GM21786 (cell line): ENCODE measurements around the gene ARHGEF37.
"Not testable (repeated sequence)": the region's sequence is repeated elsewhere in the genome, so short reads cannot be mapped to it uniquely, and the experiment has no call there.

Experiments used
- ATAC-seq: cut with Tn5 transposase; IDR thresholded peaks from one replicate; pipeline ENCODE4 v1.9.1; 2021; ENCODE audit not compliant: unreplicated experiment

The ARHGEF37 gene

DNA sequence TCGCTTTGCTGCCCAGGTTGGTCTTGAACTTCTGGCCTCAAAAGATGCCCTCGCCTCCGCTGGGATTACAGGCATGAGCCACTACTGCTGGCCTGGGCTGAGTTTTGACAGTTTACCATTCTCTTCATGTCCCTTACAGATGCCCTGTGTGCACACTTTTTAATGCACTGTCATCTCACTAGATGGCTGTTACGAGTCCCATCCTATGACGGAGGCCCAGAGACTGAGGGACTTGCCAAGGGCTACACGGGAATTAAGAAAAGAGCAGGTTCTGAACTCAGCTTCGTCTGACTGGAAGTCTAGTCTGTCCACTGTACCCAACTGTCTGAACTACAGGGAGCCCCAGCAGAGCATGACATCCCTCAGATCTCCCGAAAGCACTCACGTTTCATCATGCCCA, 63.9 kb downstream of the ARHGEF37 start:
- ATAC-seq = no peak

DNA sequence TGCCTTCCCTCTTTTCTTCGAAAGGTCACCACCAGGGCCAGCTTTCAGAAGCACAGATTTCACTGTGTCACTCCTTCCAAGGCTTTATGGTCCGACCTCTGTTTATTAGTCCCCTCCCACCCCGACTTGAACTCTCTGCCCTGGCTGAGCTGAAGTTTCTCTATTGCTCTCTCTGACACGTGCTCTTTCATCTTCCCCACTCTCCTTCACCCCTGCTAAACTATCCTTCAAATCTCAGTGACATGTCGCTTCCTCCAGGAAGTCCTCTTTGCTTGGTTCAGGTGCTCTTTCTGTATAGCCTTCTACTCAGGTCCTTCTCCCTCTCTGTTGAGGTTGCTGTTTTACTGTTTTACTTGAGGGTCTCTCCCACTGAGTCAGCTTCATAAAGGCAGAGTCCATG, 64.4 kb downstream of the ARHGEF37 start:
- no peak for ATAC-seq

DNA sequence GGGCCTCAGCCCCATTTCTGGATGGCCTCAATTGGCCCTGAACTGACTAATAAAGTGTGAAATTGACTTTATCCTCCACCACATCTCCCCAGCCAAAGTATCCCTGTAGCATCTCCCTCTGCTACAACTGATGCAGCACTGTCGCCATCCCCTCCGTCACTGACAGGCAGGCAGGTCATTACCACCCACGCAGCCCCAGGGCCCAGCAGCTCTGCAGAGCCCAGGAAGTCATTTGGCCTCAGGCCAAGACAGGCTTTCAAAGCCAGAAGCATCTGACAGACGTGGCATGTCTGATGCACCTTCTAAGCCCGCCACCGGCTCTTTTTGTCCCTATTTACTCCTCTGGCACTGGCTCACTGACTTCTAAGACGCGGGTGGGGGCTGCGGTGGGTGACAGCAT, 65.3 kb downstream of the ARHGEF37 start:
- no peak for ATAC-seq

DNA sequence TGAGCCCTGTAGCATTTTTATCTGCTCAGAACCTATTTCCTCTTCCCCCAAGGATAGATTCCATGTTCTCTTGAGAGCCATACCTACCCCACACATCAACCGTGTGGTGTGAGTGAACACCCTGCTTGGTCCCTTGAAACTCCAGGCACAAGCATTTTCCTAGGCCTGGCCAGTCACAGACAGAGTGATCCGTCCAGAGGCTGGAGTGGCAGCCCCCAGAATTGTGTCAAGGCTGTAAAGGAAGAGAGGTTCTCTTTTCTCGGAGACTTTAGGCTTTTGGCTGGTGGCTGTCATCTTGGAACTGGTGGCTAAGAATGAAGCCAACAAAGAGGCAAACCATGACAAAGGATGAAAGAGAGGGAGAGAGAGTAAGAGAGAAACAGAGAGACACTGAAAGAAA, 66.0 kb downstream of the ARHGEF37 start:
- no peak for ATAC-seq

DNA sequence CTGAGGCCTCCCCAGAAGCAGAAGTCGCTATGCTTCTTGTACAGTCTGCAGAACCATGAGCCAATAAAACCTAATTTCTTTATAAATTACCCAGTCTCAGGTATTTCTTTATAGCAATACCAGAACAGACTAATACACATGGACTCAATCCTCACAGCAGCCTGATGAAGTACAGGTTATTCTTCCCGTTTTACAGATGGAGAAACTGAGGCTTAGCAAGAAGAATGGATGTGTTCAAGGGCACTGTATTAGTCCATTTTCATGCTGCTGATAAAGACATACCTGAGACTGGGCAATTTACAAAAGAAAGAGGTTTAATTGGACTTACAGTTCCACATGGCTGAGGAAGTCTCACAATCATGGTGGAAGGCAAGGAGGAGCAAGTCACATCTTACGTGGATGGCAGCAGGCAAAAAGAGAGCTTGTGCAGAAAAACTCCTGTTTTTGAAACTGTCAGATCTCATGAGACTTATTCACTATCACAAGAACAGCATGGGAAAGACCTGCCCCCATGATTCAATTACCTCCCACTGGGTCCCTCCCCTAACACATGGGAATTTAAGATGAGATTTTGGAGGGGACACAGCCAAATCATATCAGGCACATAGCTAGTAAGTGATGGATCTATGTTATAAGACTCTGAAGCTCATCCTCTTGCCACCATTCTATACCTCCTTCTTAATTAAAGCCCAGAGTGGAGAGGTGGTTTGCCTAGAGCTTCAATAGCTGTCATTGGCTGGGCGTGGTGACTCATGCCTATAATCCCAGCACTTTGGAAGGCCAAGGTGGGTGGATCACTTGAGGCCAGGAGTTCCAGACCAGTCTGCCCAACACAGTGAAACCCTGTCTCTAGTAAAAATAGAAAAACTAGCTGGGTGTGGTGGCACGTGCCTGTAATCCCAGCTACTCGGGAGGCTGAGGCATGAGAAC, 67.4 kb downstream of the ARHGEF37 start:
- not testable (repeated sequence) for ATAC-seq

DNA sequence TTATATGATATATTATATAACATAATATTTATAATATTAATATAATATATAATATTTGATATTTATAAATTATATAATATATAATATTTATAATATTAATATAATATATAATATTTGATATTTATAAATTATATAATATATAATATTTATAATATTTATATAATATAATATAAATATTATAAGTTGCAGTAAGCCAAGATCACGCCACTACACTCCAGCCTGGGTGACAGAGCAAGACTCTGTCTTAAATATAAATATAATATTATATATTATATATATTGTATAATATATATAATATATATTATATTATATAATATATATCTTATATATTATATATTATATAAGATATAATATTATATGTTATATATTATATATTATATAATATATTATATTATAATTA, 68.4 kb downstream of the ARHGEF37 start:
- ATAC-seq = not testable (repeated sequence)

DNA sequence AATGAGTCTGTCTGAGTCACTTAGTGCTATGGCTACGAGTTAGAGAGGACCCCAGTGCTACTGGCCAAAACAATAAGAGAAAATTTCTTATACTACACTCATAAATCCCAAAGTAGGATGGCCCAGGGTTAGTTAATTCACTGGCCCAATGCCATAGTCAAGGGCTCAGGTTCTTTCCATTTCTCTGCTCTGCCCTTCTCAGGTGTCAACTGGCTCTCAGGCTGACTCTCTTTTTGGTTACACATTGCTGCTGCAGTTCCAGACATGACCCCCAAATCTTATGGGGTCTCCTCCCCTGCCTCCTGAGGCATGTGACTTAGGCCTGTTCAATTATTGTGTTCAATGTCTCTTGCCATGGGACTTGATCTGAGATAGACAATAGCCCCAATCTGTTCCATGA, 70.4 kb downstream of the ARHGEF37 start:
- ATAC-seq = no peak

DNA sequence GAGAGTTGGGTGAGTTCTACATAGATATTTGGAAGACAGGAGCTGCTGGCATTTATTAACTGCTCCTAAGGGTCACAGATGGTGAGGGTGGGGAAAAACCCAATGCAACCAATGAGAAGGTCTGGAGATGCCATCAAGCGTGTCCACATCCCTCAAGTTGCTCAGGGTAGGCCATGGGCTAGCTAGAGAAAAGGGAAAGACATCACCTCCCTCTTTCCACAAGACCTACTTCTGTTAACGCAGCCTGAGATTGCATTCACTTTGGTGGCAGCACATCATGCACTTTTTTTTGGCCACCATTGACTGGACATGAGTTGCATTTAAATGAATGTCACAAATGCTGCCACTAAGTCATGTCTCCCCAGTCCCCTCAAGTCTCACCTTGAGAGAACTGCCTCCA, 71.4 kb downstream of the ARHGEF37 start:
- no peak for ATAC-seq

DNA sequence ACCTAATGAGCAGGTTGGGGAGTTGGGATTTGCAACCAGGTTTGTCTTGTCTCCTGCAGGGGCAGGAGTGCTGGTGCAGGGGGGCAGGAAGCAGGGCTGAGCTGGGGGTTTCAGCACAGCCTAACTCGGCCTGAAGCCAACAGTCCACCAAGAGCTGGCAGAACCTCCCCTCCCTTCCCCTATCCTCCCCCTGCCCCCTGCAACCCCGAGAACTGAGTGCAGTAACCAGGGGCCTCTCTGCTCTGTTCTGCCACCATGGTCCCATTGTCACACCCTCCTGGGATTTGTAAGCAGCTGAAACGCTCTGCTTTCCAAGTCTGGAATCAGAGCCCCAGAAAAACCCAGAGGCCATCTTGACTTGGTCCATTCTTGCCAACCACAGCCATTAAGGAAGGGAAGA, 72.9 kb downstream of the ARHGEF37 start:
- no peak for ATAC-seq

DNA sequence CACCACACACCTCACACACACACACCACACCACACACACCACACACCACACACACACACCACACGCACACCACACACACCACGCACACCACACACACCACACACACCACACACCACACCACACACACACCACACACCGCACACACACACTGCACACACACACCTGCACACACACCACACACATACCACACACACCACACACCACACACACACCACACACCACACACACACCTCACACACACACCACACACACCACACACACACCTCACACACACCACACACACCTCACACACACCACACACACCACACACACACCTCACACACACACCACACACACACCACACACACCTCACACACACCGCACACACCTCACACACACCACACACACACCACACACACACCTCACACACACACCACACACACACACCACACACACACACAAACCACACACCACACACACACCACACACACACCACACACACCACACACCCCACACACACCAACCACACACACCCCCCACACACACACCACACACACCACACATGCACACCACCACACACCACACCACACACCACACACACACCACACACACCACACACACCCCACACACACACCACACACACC, 73.7 kb downstream of the ARHGEF37 start:
- no peak for ATAC-seq

DNA sequence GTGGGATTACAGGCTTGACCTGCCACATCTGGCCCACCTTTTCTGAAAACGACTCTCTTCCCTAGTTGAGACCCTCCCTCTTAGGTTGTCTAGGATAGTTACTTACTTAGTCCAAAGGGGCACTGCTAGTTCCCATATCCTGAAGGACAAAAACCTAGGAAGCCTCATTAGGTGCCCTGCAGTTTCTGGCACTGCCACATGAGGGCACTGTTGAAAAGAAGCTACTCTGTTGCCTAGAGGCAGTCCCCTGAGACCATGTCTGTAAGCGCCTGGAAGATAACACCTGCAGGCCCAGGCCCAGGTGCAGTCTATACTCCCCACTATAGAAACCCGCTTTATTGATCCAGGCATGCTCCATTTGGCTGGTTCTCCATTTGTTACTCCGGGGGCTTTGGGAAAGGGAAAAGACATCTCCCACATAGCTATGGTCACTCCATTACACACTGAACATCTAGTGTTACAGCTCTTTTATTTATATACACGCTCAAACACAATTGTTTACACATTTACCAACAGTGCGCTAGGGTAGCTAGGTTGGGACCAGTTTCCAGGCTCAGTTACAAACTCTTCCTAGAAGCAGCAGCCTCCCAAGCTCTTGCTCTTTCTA, 75.4 kb downstream of the ARHGEF37 start:
- ATAC-seq = no peak

DNA sequence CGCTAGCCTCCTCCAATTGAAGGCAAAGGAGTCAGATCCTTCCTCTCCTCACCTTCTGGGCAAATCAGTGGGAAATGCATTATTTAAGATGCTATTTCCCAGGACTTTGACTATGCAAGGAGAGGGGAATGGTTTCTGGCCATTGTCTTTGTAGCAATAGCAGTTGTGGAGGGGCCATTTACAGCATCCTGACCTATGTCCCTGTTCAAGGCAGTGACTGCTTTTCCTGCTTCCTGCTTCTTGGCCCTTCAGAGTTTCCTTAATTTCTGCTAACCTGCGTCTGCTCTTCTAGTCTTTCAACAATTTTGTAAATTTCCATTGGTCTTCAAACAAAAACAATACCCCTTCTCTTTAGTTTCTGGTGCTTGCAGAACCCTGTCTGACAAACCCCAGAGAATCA, 76.0 kb downstream of the ARHGEF37 start:
- no peak for ATAC-seq

DNA sequence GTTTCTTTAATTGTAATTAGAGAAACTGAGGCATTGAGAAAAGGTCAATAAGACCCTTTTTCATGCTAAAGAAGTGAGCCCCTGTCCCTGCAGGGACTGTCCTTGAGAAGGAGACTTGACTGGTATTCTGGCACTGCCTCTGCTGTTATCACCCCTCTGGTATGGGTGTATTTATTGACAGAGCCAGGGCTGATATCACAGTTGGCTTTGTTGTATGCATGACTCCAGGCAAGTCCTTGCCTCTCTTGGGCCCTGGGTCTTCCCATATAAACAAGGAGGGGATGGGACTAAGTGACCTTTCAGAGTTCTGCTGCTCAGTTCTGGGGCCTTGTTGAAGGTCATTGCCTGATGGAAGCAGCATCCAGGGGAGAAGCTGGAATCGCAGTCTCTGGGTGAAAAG, 77.0 kb downstream of the ARHGEF37 start:
- no peak for ATAC-seq

DNA sequence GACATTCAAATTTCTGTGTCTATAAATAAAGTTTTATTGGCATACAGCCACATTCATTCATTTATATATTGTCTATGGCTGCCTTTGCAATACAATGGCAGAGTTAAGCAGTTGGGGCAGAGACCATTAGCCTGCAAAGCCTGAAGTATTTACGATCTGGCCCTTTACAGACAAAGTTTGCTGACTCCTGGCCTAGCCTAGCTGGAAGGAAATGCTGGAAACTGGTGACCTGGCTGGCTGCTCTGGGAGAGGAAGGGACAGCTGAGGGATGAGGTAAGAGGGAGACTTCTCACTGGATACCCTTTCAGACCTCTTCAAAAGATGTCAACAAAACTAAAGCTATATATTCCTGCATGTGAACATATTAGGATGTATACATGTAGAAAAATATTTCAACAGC, 82.8 kb downstream of the ARHGEF37 start:
- ATAC-seq = no peak

DNA sequence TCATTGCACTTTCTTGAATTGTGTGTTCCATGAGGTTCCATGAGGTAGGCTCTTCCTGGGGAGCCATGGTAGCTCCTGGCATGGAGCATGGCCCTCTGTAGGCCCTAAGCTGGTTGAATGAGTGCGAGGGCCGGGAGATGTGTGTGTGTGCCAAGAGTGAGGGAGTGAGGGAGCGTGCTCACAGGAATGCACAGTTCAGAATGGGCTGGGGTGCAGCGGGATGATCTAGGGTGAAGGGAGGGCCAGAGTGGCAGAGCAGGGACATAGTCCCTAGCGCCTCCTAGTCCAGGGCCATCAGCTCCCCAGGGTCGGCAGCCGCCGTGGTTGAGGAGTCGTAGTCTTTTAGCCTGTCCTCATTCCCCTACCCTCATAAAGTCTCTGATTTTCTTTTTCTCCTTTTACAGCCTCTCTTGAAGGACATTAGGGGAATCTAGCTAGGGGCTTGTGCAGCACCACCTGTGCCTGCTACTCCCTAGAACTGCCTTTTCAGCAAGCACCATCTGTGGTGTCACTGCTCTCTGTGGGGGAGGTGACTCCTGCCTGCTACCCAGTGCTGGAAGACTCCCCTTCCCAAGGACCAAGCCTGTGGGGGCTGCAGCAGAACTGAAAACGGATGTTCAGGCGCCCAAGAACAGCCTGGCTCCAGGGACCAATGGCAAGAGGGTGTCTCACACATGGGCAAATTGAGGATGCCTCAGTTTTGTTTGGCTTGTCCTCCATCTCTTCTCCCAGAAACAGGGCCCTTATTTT, 83.5 kb downstream of the ARHGEF37 start:
- no peak for ATAC-seq

DNA sequence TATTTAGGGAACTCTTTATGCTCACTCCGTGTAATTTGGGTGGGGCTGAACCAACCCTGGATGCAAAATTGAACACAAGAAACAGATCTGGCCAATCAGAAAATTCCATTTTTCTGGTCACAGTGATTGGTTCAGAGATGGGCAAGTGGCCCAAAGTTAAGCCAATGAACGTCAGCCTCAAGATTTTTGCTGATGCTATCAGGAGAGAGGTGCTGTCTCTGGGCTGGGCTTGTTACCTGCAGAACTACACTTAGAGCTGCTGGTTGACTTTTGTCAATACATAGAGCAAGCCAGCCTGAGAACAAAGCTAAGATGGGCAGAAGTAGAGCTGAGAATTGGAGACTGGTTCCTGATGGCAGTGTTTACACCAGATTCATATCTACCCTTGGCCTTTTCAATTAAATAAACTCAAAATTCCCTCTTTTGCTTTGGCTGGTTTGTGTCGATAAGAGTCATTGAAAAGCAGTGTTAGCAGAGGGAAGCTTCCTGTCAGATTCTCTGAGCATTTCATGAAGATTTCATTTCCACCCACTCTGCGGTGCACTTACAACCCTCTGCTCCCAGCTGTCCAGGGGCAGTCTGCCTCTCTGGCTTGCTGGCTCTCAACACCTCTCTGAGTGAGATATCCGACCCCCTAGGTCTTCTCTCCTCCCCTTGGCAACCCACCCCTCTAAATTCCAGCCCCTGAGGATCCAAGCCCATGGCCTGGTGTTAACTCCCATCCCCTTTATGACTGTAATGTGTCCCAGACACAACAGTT, 84.3 kb downstream of the ARHGEF37 start:
- no peak for ATAC-seq

DNA sequence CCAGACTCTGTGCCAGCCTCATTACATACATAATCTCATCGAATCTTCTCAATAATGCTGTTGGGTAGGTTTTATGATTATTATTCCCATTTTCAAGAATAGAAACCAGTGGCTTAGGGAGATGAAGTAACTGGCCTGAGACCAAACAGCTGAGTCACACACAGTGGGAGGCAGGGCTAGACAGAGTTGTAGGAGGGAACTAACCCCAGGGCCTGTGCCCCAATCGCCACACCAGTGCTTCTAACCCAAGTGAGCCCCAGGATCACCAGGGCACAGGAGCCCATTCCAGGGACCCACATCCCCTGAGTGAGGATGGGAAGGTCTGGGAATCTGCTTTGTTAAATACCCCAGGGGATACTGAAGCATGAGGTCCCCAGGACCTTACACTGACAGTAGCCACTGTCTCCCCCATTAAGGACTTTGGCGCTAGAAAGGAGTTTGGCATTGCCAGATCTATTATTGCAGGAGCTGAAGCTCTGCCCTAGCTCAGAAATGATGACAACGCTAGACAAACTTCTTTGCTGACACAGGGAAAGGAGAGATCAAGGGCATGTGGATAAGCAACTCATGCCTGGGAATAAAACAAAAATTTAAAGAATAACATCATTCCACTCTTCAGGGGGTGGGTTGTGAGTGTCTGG, 85.0 kb downstream of the ARHGEF37 start:
- ATAC-seq = no peak

DNA sequence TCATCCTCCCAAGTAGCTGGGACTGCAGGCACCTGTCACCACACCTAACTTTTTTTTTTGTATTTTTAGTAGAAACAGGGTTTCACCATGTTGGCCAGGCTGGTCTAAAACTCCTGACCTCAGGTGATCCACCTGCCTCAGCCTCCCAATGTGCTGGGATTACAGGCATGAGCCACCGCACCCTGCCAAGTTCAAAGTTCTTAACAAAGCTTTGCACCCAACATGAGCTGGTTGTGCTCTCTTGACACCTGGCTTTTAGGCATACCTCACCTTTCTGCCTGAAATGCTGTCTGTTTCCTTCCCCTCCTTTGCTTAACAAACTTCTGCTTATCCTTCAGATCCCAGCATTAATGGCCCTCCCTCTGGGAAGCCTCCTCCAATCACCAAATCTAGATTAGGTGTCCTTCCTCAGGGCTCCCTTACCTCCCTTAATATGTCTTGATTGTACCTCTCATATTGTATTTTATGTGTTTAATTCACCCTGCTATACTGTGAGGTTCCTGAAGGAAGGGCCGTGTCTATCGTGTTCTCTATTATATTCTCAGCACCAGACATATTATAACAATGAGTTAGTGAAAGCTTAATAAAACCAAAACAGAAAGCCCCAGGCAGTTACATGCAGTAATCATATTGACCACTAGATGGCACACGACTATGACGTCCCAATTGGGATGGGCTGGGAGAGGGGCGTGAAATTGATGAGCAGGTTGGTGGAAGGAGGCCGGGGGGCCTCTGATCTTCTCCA, 86.0 kb downstream of the ARHGEF37 start:
- ATAC-seq = no peak

DNA sequence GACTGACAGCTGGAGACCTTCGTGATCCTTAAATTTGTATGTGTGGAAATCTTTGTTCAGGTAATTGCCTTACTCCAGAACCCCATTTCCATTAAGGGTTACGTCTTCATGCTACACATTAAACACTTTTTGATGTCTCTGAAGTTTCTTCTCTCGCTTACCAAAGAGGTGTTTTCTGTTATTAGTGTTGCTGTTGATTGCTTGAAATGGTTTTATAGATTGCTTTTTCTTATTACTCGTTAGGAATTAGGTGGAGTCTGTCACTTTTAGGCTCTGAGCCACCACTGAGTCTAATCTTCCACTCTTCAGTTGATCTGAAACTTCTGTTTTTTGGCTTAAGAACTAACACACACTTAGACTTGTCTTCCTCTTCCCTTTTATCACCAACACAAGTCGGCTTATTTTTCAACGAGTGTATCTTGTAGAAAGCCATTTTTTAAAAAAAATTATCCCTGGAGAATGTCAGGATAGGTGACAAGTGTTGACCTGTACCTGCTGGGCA, 86.6 kb downstream of the ARHGEF37 start:
- ATAC-seq = no peak
